ENCODE results near the gene ARID3B. TPM values are rescaled to one million over a fixed set of nuclear protein-coding genes. Genes with fewer than 3 reads are reported as not detected.

The ARID3B gene
- total RNA-seq, 4 donors from 2014 or later, result 5.9 to 7.7 (median 6.2) TPM

- no peak for DNase-seq
- intact Hi-C loops (cut with DNase I), result loop anchor here (5.0 kb wide), 2 partner anchors 72 to 73 kb away; no protein-coding TSS in a partner anchor
- Histone ChIP-seq H3K4me1 (peaks cover 11 to 16% of the 10 kb centered on the region in 2 donors), H3K4me3 (replicated peaks in 1 of 3) (peak overlapping the region; percentile 22 to 69 (median 42)), H3K27ac (no peak overlapping the region), H3K9me3 (no peaks in the 10 kb centered on the region), H3K36me3 (no peaks in the 10 kb centered on the region), H3K27me3 (no peaks in the 10 kb centered on the region)
- WGBS, 2 donors, result 2 to 3% methylated on average over 17 of the region's 17 CpGs
- TF ChIP-seq CTCF (IDR thresholded peaks at IDR 0.05) (no peak), POLR2A (IDR thresholded peaks at IDR 0.05) (no peak)
Observed at GRCh38 chr15:74540161-74540760, 759 bp upstream of the ARID3B start.

GRCh38 chr15:74541494-74542165 is 610 bp downstream of the ARID3B start:
- Histone ChIP-seq H3K9me3 (no peaks in the 10 kb centered on the region), H3K27ac (peak overlapping the region in 2 of 3 donors; percentile 18 to 69), H3K4me3 (replicated peaks in 1 of 3) (peak overlapping the region; percentile 37 to 88 (median 54)), H3K4me1 (peaks cover 18 to 30% of the 10 kb centered on the region in 2 donors), H3K36me3 (no peaks in the 10 kb centered on the region), H3K27me3 (no peaks in the 10 kb centered on the region)
- intact Hi-C loops (cut with DNase I), result loop anchor here (5.0 kb wide), 2 partner anchors 71 to 74 kb away; no protein-coding TSS in a partner anchor
- DNase-seq, result peak; percentile 14 to 26
- WGBS, 2 donors, result 5 to 6% methylated on average over 21 of the region's 21 CpGs
- TF ChIP-seq CTCF (IDR thresholded peaks at IDR 0.05), result no peak
- no peak for TF ChIP-seq POLR2A (IDR thresholded peaks at IDR 0.05)

GRCh38 chr15:74542166-74543042 is 1.4 kb downstream of the ARID3B start:
- Histone ChIP-seq H3K27ac (peak overlapping the region in 1 of 3 donors; percentile 69), H3K36me3 (no peaks in the 10 kb centered on the region), H3K27me3 (no peaks in the 10 kb centered on the region), H3K4me3 (replicated peaks in 1 of 3) (no peak overlapping the region), H3K4me1 (peaks cover 18 to 34% of the 10 kb centered on the region in 2 donors), H3K9me3 (no peaks in the 10 kb centered on the region)
- intact Hi-C loops (cut with DNase I), result loop anchor here (5.0 kb wide), 2 partner anchors 70 to 75 kb away; no protein-coding TSS in a partner anchor
- DNase-seq, result no peak
- TF ChIP-seq POLR2A (IDR thresholded peaks at IDR 0.05) (no peak), CTCF (IDR thresholded peaks at IDR 0.05) (no peak)
- WGBS, 2 donors, result 73 to 76% methylated on average over 8 of the region's 8 CpGs

GRCh38 chr15:74543043-74543422 is 2.0 kb downstream of the ARID3B start:
- Histone ChIP-seq H3K9me3 (no peaks in the 10 kb centered on the region), H3K27ac (no peak overlapping the region), H3K36me3 (no peaks in the 10 kb centered on the region), H3K4me3 (replicated peaks in 1 of 3) (no peak overlapping the region), H3K27me3 (no peaks in the 10 kb centered on the region), H3K4me1 (peaks cover 18 to 34% of the 10 kb centered on the region in 2 donors)
- no peak for DNase-seq
- 75 to 89% methylated on average over 3 of the region's 3 CpGs for WGBS, 2 donors
- TF ChIP-seq POLR2A (IDR thresholded peaks at IDR 0.05) (no peak), CTCF (IDR thresholded peaks at IDR 0.05) (no peak)
- intact Hi-C loops (cut with DNase I), result loop anchor here (5.0 kb wide), 2 partner anchors 69 to 76 kb away; no protein-coding TSS in a partner anchor

Data from thyroid gland (tissue), 4 donors.